GM23338 (cell line): ENCODE measurements around the gene NOS2. TPM values are rescaled to one million over a fixed set of nuclear protein-coding genes. Genes with fewer than 3 reads are reported as not detected.
"Not testable (repeated sequence)": the region's sequence is repeated elsewhere in the genome, so short reads cannot be mapped to it uniquely, and the experiment has no call there.

ENCODE experiments used
- ATAC-seq: fragments of 200-7000 bp; cut with Tn5 transposase; 3 replicates; pipeline ENCODE4 v1.9.1; 2020
- DNase-seq: peaks from one replicate; pipeline ENCODE4 v3.0.0-alpha.2; 2015; ENCODE audit warnings: low spot score
- H2AFZ ChIP-seq: fragments of 200-600 bp; sonication (generic); 2 replicates; pipeline ENCODE4 v1.8.0; 2016; ENCODE audit warnings: antibody characterized with exemption, mild to moderate bottlenecking, moderate library complexity
- H3F3A ChIP-seq: fragments of 200-600 bp; sonication (generic); replicated peaks from 2 replicates; pipeline ENCODE4 v1.8.0; 2017; ENCODE audit warnings: antibody characterized with exemption, mixed run types, low read depth
- H3K27ac ChIP-seq: fragments of 200-600 bp; sonication (generic); 2 replicates; pipeline ENCODE4 v1.6.1; 2016; ENCODE audit warnings: low read depth
- H3K27me3 ChIP-seq: fragments of 200-600 bp; sonication (generic); 2 replicates; pipeline ENCODE4 v1.8.0; 2016; ENCODE audit warnings: mild to moderate bottlenecking, mixed run types, moderate library complexity; ENCODE audit not compliant: insufficient read depth
- H3K36me3 ChIP-seq: fragments of 200-600 bp; sonication (generic); 2 replicates; pipeline ENCODE4 v1.8.0; 2016; ENCODE audit warnings: mild to moderate bottlenecking; ENCODE audit not compliant: insufficient read depth
- H3K4me1 ChIP-seq: fragments of 200-600 bp; sonication (generic); 2 replicates; pipeline ENCODE4 v1.8.0; 2016; ENCODE audit warnings: mild to moderate bottlenecking, moderate library complexity; ENCODE audit not compliant: insufficient read depth
- H3K4me2 ChIP-seq: fragments of 200-600 bp; sonication (generic); 2 replicates; pipeline ENCODE4 v1.7.1; 2017; ENCODE audit warnings: mixed run types
- H3K4me3 ChIP-seq: fragments of 200-600 bp; sonication (generic); 2 replicates; pipeline ENCODE4 v1.6.1; 2016; ENCODE audit warnings: mixed run types
- H3K79me2 ChIP-seq: fragments of 200-600 bp; sonication (generic); replicated peaks from 2 replicates; pipeline ENCODE4 v1.8.0; 2017; ENCODE audit warnings: mild to moderate bottlenecking; ENCODE audit not compliant: insufficient read depth
- H3K9me2 ChIP-seq: fragments of 200-600 bp; sonication (generic); 2 replicates; pipeline ENCODE4 v1.8.0; 2017; ENCODE audit not compliant: insufficient read depth
- H4K20me1 ChIP-seq: fragments of 200-600 bp; sonication (generic); replicated peaks from 2 replicates; pipeline ENCODE4 v1.8.0; 2017; ENCODE audit warnings: mild to moderate bottlenecking; ENCODE audit not compliant: insufficient read depth
- H3K27ac Mint-ChIP-seq: 2 replicates; pipeline ENCODE4 v1.8.0; 2020; ENCODE audit warnings: inconsistent platforms, mild to moderate bottlenecking, moderate library complexity, mixed read lengths
- H3K27me3 Mint-ChIP-seq: 3 replicates; pipeline ENCODE4 v1.8.0; 2022; ENCODE audit warnings: low read depth, mild to moderate bottlenecking, moderate library complexity, mixed read lengths, inconsistent platforms; ENCODE audit not compliant: insufficient read depth, poor library complexity
- H3K36me3 Mint-ChIP-seq: 3 replicates; pipeline ENCODE4 v1.8.0; 2021; ENCODE audit warnings: low read depth, mild to moderate bottlenecking, inconsistent platforms, moderate library complexity, mixed read lengths
- H3K4me1 Mint-ChIP-seq: 3 replicates; pipeline ENCODE4 v1.8.0; 2020; ENCODE audit warnings: mild to moderate bottlenecking, inconsistent platforms, mixed read lengths
- H3K4me3 Mint-ChIP-seq: 3 replicates; pipeline ENCODE4 v1.8.0; 2021; ENCODE audit warnings: moderate library complexity, mild to moderate bottlenecking, inconsistent platforms, mixed read lengths
- H3K9me3 Mint-ChIP-seq: 3 replicates; pipeline ENCODE4 v1.8.0; 2020; ENCODE audit warnings: moderate library complexity, mild to moderate bottlenecking, inconsistent platforms, mixed read lengths
- CREB1 ChIP-seq: fragments of 250-450 bp; sonication (Bioruptor Pico); IDR thresholded peaks from 2 replicates; pipeline ENCODE4 v1.5.0; 2020; ENCODE audit warnings: low read depth, mild to moderate bottlenecking, moderate library complexity
- JUNB ChIP-seq: IDR thresholded peaks from one replicate; pipeline ENCODE4 v1.6.1; 2016; ENCODE audit warnings: antibody characterized with exemption; ENCODE audit not compliant: unreplicated experiment
- NANOG ChIP-seq: IDR thresholded peaks from 2 replicates; pipeline ENCODE4 v1.6.1; 2016; ENCODE audit warnings: antibody characterized with exemption, borderline replicate concordance
- STAT1 ChIP-seq: IDR thresholded peaks from one replicate; pipeline ENCODE4 v1.6.1; 2016; ENCODE audit warnings: antibody characterized with exemption; ENCODE audit not compliant: unreplicated experiment
- polyA plus RNA-seq: library from polyadenylated mRNA; unstranded; fragments of >200 nt; fragmentation: Nextera tagmentation; extraction: Ambion mirVana; gene quantifications from 2 replicates; pipeline ENCODE4 v1.2.1, GENCODE V29; 2016
- total RNA-seq: library from RNA; depleted of rRNA; stranded (reverse); fragments of >200 nt; shearing (Covaris generic); gene quantifications from 2 replicates; pipeline ENCODE4 v1.2.3, GENCODE V29; 2014
- TF ChIP-seq, protein P1 (sequence below): fragments of 250-450 bp; sonication (Bioruptor Pico); IDR thresholded peaks from 2 replicates; pipeline ENCODE4 v1.5.0; 2020; ENCODE audit warnings: mild to moderate bottlenecking, moderate library complexity

The NOS2 gene
- total and polyA plus RNA-seq, 2 experiments from 2014 or later = 0.44 to 2.7 TPM

DNA sequence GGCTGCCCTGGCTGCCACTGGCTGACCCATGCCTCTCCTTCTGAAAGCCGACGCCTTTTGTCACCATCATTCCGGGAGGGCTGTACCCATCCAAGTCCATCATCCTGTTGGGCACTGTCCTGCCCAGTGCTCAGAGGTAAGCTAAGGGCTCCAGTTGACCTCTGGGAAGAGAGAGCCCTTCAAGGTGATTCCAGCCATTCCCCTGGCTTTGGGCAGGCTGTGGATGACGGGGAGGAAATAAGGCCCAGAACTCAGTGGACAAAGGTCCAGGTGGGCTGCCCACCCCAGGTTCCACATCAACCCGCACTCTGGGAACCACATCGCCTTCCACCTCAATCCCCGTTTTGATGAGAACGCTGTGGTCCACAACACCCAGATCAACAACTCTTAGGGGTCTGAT is 45.8 kb downstream of the NOS2 start (continued):
- TF ChIP-seq, protein P1, sequence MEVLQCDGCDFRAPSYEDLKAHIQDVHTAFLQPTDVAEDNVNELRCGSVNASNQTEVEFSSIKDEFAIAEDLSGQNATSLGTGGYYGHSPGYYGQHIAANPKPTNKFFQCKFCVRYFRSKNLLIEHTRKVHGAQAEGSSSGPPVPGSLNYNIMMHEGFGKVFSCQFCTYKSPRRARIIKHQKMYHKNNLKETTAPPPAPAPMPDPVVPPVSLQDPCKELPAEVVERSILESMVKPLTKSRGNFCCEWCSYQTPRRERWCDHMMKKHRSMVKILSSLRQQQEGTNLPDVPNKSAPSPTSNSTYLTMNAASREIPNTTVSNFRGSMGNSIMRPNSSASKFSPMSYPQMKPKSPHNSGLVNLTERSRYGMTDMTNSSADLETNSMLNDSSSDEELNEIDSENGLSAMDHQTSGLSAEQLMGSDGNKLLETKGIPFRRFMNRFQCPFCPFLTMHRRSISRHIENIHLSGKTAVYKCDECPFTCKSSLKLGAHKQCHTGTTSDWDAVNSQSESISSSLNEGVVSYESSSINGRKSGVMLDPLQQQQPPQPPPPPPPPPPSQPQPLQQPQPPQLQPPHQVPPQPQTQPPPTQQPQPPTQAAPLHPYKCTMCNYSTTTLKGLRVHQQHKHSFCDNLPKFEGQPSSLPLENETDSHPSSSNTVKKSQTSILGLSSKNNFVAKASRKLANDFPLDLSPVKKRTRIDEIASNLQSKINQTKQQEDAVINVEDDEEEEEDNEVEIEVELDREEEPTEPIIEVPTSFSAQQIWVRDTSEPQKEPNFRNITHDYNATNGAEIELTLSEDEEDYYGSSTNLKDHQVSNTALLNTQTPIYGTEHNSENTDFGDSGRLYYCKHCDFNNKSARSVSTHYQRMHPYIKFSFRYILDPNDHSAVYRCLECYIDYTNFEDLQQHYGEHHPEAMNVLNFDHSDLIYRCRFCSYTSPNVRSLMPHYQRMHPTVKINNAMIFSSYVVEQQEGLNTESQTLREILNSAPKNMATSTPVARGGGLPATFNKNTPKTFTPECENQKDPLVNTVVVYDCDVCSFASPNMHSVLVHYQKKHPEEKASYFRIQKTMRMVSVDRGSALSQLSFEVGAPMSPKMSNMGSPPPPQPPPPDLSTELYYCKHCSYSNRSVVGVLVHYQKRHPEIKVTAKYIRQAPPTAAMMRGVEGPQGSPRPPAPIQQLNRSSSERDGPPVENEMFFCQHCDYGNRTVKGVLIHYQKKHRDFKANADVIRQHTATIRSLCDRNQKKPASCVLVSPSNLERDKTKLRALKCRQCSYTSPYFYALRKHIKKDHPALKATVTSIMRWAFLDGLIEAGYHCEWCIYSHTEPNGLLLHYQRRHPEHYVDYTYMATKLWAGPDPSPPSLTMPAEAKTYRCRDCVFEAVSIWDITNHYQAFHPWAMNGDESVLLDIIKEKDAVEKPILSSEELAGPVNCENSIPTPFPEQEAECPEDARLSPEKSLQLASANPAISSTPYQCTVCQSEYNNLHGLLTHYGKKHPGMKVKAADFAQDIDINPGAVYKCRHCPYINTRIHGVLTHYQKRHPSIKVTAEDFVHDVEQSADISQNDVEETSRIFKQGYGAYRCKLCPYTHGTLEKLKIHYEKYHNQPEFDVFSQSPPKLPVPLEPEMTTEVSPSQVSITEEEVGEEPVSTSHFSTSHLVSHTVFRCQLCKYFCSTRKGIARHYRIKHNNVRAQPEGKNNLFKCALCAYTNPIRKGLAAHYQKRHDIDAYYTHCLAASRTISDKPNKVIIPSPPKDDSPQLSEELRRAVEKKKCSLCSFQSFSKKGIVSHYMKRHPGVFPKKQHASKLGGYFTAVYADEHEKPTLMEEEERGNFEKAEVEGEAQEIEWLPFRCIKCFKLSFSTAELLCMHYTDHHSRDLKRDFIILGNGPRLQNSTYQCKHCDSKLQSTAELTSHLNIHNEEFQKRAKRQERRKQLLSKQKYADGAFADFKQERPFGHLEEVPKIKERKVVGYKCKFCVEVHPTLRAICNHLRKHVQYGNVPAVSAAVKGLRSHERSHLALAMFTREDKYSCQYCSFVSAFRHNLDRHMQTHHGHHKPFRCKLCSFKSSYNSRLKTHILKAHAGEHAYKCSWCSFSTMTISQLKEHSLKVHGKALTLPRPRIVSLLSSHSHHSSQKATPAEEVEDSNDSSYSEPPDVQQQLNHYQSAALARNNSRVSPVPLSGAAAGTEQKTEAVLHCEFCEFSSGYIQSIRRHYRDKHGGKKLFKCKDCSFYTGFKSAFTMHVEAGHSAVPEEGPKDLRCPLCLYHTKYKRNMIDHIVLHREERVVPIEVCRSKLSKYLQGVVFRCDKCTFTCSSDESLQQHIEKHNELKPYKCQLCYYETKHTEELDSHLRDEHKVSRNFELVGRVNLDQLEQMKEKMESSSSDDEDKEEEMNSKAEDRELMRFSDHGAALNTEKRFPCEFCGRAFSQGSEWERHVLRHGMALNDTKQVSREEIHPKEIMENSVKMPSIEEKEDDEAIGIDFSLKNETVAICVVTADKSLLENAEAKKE (CRISPR knock-in tag) = no peak
- TF ChIP-seq STAT1 (no peak), NANOG (no peak), CREB1 (no peak), JUNB (no peak)

DNA sequence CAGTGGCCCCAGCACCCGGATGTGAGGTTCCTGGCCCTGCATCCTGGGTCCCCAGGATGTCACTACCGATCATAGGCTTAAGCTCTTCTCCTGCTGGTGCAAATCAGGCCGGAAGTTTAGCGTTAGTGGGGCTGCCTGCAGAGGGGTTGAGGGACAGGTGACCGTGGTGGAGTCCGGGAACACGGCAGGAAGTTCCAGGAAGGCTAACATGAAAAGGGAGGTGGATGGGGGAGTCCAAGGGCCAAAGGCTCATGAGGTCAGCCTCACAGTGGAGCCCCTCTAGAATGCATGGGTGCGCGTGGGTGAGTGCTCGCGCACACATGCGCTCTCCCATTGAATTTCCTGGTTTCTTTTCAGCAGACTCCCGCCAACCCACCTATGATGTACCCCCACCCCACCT is 46.6 kb downstream of the NOS2 start:
- not testable (repeated sequence) for H3K27ac Mint-ChIP-seq, H2AFZ ChIP-seq, H3K27me3 Mint-ChIP-seq, DNase-seq, H4K20me1 ChIP-seq, H3K4me1 Mint-ChIP-seq, H3K4me2 ChIP-seq, H3F3A ChIP-seq, H3K27ac ChIP-seq, H3K27me3 ChIP-seq, H3K4me1 ChIP-seq, H3K4me3 Mint-ChIP-seq, H3K9me2 ChIP-seq, H3K36me3 ChIP-seq, H3K79me2 ChIP-seq, H3K4me3 ChIP-seq, H3K36me3 Mint-ChIP-seq, H3K9me3 Mint-ChIP-seq, ATAC-seq
